Measurements from ENCODE around the gene TPM2.

GRCh38 chr9:35738186-35738585, 48.5 kb upstream of the TPM2 start:
- no peak for TF ChIP-seq CTCF (IDR thresholded peaks at IDR 0.05)
- no peak for TF ChIP-seq POLR2A (IDR thresholded peaks at IDR 0.05)
